Endothelial cell of umbilical vein (primary cell): Measurements from ENCODE around the gene UIMC1. TPM values are rescaled to one million over a fixed set of nuclear protein-coding genes. Genes with fewer than 3 reads are reported as not detected.

Experiments
- BruUV-seq: library from RNA; stranded (reverse); fragments of 400-500 nt; replicated peaks from 2 replicates; lab custom pipeline; 2021; lab: Mats Ljungman, UMichigan
- CTCF ChIA-PET: fragments of 300-600, 350-600 bp; sonication (Branson Sonifier 250); formaldehyde crosslinking; loops from one replicate; lab custom pipeline; 2021; ENCODE audit warnings: antibody characterized with exemption, inconsistent platforms; lab: Charles Lee
- POLR2A ChIA-PET: fragments of 300-600, 350-600 bp; sonication (Branson Sonifier 250); formaldehyde crosslinking; loops from one replicate; lab custom pipeline; 2021; ENCODE audit warnings: antibody characterized with exemption, inconsistent platforms; lab: Charles Lee
- DNase-seq: peaks from one replicate; pipeline ENCODE4 v3.0.0-alpha.2; 2011; ENCODE audit warnings: low read depth, low spot score
- FAIRE-seq: peaks from 2 replicates; lab custom pipeline; 2011; peaks lifted over from hg19 to GRCh38; lab: Jason Lieb, UNC
- H2AFZ ChIP-seq: 2 replicates; pipeline ENCODE4 v1.6.0; 2012; ENCODE audit warnings: low read depth, low read length, control low read depth, inconsistent platforms
- H3K27ac ChIP-seq: 2 replicates; pipeline ENCODE4 v1.5.1; 2011; ENCODE audit warnings: low read depth, mild to moderate bottlenecking, control low read depth, low read length, moderate library complexity; ENCODE audit not compliant: insufficient read depth
- H3K27me3 ChIP-seq, 2 experiments: 2 replicates each; pipeline versions ENCODE4 v1.6.0 to v1.6.1; 2011; ENCODE audit warnings: low read length in 2 of 2, mixed read lengths in 1 of 2; ENCODE audit not compliant: control insufficient read depth in 2 of 2, insufficient read depth in 2 of 2
- H3K36me3 ChIP-seq, 2 experiments: 2 replicates in 1 of 2; 3 replicates in 1 of 2; pipeline ENCODE4 v1.5.1; 2011; ENCODE audit warnings: low read length in 2 of 2, mild to moderate bottlenecking in 1 of 2, moderate library complexity in 1 of 2; ENCODE audit not compliant: control insufficient read depth in 2 of 2, insufficient read depth in 2 of 2; ENCODE audit errors: extremely low read depth in 1 of 2
- H3K4me1 ChIP-seq: 3 replicates; pipeline ENCODE4 v1.5.1; 2011; ENCODE audit warnings: mild to moderate bottlenecking, low read length; ENCODE audit not compliant: control insufficient read depth, insufficient read depth; ENCODE audit errors: extremely low read depth
- H3K4me2 ChIP-seq: 2 replicates; pipeline ENCODE4 v1.6.1; 2011; ENCODE audit warnings: low read length, control low read depth, mixed read lengths; ENCODE audit not compliant: insufficient read depth
- H3K4me3 ChIP-seq, 3 experiments: fragments of 200-600 bp in 1 of 3; sonication (generic), shearing (Covaris generic) in 1 of 3; replicated peaks in 1 of 3; 2 replicates each; pipeline ENCODE4 v1.5.1; 2011 to 2016; ENCODE audit warnings: control low read depth in 3 of 3, low read length in 3 of 3, mild to moderate bottlenecking in 2 of 3, inconsistent platforms in 1 of 3, low read depth in 1 of 3, moderate library complexity in 1 of 3; ENCODE audit not compliant: insufficient read depth in 1 of 3
- H3K79me2 ChIP-seq: 2 replicates; pipeline ENCODE4 v1.6.0; 2012; ENCODE audit warnings: low read length, inconsistent platforms; ENCODE audit not compliant: control insufficient read depth, insufficient read depth
- H3K9ac ChIP-seq: replicated peaks from 2 replicates; pipeline ENCODE3; 2011; ENCODE audit warnings: low read length, control low read depth; ENCODE audit not compliant: insufficient read depth; ENCODE audit errors: extremely low read depth
- H3K9me1 ChIP-seq: replicated peaks from 3 replicates; pipeline ENCODE4 v1.6.0; 2011; ENCODE audit warnings: mild to moderate bottlenecking, low read length; ENCODE audit not compliant: control insufficient read depth, insufficient read depth; ENCODE audit errors: extremely low read depth
- H3K9me3 ChIP-seq: replicated peaks from 2 replicates; pipeline ENCODE4 v1.5.1; 2012; ENCODE audit warnings: low read length, inconsistent platforms; ENCODE audit not compliant: control insufficient read depth, insufficient read depth
- H4K20me1 ChIP-seq: replicated peaks from 2 replicates; pipeline ENCODE3; 2011; ENCODE audit warnings: mild to moderate bottlenecking, low read length; ENCODE audit not compliant: control insufficient read depth, insufficient read depth; ENCODE audit errors: extremely low read depth
- CTCF ChIP-seq, 2 donors: IDR thresholded peaks; 1 replicate in 1 of 2; 2 replicates in 1 of 2; pipeline ENCODE4 v1.5.1; 2011; ENCODE audit warnings: low read length in 2 of 2, mild to moderate bottlenecking in 2 of 2, moderate library complexity in 2 of 2, control low read depth in 1 of 2, inconsistent platforms in 1 of 2, low read depth in 1 of 2; ENCODE audit not compliant: insufficient read depth in 1 of 2; ENCODE audit errors: extremely low read depth in 1 of 2
- FOS ChIP-seq: IDR thresholded peaks from 2 replicates; pipeline ENCODE4 v1.6.1; 2011; ENCODE audit warnings: mild to moderate bottlenecking, low read length, moderate library complexity, borderline replicate concordance; ENCODE audit not compliant: insufficient read depth
- GATA2 ChIP-seq: IDR thresholded peaks from 2 replicates; pipeline ENCODE4 v1.7.0; 2011; ENCODE audit warnings: low read depth, mild to moderate bottlenecking, moderate library complexity, mixed read lengths, low read length; ENCODE audit not compliant: insufficient read length, insufficient read depth
- JUN ChIP-seq: IDR thresholded peaks from 2 replicates; pipeline ENCODE4 v1.6.1; 2011; ENCODE audit warnings: borderline replicate concordance, low read depth; ENCODE audit not compliant: insufficient read length, insufficient read depth
- MAX ChIP-seq: IDR thresholded peaks from 2 replicates; pipeline ENCODE4 v1.6.1; 2011; ENCODE audit not compliant: insufficient read depth, insufficient read length
- MYC ChIP-seq: IDR thresholded peaks from one replicate; pipeline ENCODE4 v1.6.1; 2011; ENCODE audit warnings: mild to moderate bottlenecking, low read depth, low read length
- POLR2A ChIP-seq: IDR thresholded peaks from 2 replicates; pipeline ENCODE4 v1.6.1; 2012; ENCODE audit warnings: low read depth, mild to moderate bottlenecking, control low read depth, low read length
- POLR2AphosphoS5 ChIP-seq: IDR thresholded peaks from 2 replicates; pipeline ENCODE4 v1.6.1; 2012; ENCODE audit warnings: low read depth, mild to moderate bottlenecking, control low read depth, low read length, moderate library complexity; ENCODE audit not compliant: insufficient read depth
- dilution Hi-C: fragments of 300-500 bp; cut with MboI; formaldehyde crosslinking; loops from one replicate; pipeline ENCODE4 v1.15.0; 2019; ENCODE audit warnings: low sequenced_read_pairs; ENCODE audit not compliant: extremely low pct_ligation_motif_present
- intact Hi-C: fragments of 100-400 bp; cut with micrococcal nuclease; formaldehyde crosslinking; loops from one replicate; pipeline ENCODE4 v1.10.0; 2022
- polyA plus RNA-seq, 4 experiments: library from polyadenylated mRNA; depleted of rRNA in 3 of 4; stranded (reverse) in 3 of 4; unstranded in 1 of 4; fragments of >200 nt; gene quantifications; 2 replicates each; pipeline versions ENCODE4 v1.2.1 to v1.2.3, GENCODE V29; 2011 to 2012; ENCODE audit warnings: missing spikeins in 1 of 4
- total RNA-seq: library from RNA; stranded (reverse); gene quantifications from 2 replicates; pipeline ENCODE4 v1.2.3, GENCODE V29; 2021

The UIMC1 gene
- total and polyA plus RNA-seq, 2 donors (not counting 3 experiments of a cell fraction or from before 2014, with no cell fraction given): 17.2 to 60.1 TPM

GRCh38 chr5:176894298-176894697, 112.3 kb downstream of the UIMC1 start:
- H4K20me1 ChIP-seq: no peaks in the 10 kb centered on the region
- peaks cover 2% of the 10 kb centered on the region in 2 experiments for H3K27me3 ChIP-seq
- BruUV-seq: no TSS peak
- intact Hi-C loops: no loop called here
- H3K4me2 ChIP-seq: no peak overlapping the region
- no peaks in the 10 kb centered on the region for H3K79me2 ChIP-seq
- TF ChIP-seq GATA2 (no peak), POLR2AphosphoS5 (no peak), MYC (no peak), FOS (no peak), MAX (no peak), JUN (no peak), POLR2A (no peak), CTCF (IDR thresholded peaks at IDR 0.05; ENCODE audit: extremely low read depth in 1 of 2, insufficient read depth in 1 of 2, low read depth in 1 of 2, low read length in 2 of 2) (no peak)
- no peak for DNase-seq
- CTCF ChIA-PET: interaction anchor here (1.9 kb wide), 1 partner anchor 234 kb away, joined by 7 read pairs; no protein-coding TSS in a partner anchor
- H2AFZ ChIP-seq: no peak overlapping the region
- dilution Hi-C loops: no loop called here
- POLR2A ChIA-PET: no interaction called here
- H3K27ac ChIP-seq: no peak overlapping the region
- H3K9ac ChIP-seq: no peak overlapping the region
- H3K4me3 ChIP-seq: no peak overlapping the region
- H3K4me1 ChIP-seq: peaks cover 3% of the 10 kb centered on the region
- no peaks in the 10 kb centered on the region for H3K9me1 ChIP-seq
- H3K9me3 ChIP-seq: no peaks in the 10 kb centered on the region
- no peaks in the 10 kb centered on the region for H3K36me3 ChIP-seq
- no peak for FAIRE-seq
